ENCODE measurements around the gene SCARF1.
A peak's percentile ranks its signal among the peaks of the same experiment; 100 is the strongest.

The SCARF1 gene

DNA sequence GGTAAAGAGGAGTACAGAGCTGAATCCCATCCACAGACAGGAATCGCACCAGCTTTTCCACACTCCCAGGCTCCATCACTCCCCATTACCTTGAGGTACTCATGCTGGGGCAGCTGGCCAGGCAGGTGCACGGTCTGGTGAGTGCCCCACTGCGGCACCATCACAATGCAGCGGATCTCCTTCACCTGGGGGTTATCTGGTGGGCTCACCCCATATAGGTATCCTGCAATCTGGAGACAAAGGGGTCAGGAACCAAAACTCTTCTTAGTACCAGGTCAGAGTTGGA is 6.0 kb upstream of the SCARF1 start:
- TF ChIP-seq, protein P1, sequence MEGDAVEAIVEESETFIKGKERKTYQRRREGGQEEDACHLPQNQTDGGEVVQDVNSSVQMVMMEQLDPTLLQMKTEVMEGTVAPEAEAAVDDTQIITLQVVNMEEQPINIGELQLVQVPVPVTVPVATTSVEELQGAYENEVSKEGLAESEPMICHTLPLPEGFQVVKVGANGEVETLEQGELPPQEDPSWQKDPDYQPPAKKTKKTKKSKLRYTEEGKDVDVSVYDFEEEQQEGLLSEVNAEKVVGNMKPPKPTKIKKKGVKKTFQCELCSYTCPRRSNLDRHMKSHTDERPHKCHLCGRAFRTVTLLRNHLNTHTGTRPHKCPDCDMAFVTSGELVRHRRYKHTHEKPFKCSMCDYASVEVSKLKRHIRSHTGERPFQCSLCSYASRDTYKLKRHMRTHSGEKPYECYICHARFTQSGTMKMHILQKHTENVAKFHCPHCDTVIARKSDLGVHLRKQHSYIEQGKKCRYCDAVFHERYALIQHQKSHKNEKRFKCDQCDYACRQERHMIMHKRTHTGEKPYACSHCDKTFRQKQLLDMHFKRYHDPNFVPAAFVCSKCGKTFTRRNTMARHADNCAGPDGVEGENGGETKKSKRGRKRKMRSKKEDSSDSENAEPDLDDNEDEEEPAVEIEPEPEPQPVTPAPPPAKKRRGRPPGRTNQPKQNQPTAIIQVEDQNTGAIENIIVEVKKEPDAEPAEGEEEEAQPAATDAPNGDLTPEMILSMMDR (IDR thresholded peaks at IDR 0.05; ENCODE audit: low read length, missing control alignments), result no peak
- H3K4me3 ChIP-seq (replicated peaks; ENCODE audit: low read depth, low read length), result no peak overlapping the region
- no peak for DNase-seq (ENCODE audit: low read depth)

DNA sequence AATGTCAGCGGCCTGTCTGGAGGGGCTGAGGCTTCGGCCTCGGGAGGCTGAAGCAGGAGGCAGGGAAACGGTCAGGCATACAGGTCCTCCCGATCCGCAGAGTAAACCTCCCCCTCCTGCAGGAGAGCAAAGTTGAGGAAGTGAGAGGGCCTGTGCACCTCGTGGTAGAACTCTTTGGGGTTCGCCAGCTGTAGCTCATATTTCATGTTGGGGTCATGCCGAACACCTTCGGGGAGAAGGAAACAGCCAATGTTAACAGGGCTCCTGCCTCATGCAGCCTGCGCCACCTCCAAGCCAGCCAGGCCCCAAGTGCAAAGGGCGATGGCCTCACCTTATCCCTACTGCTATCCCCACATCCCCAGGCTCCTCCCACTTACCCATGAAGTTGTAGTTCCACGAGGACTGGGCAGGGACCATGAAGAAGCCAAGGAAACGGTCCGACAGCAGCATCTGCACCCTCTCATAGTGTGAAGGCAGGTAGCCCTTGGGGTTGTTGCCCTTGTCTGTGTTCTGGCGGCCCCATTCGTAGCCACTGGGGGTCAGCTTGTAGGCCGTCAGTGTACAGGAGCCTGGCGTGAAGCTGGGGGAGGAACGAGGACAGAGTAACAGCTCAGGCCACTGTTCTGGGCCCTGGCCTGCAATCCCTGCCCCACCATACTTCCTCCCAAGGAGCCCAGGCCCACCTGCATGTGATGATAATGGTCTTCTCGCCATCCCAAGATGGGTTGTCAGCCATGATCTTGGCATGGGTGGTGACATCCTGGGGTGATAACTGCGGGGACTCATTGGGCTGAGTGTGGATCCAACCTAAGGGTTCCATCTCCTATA is 5.4 kb upstream of the SCARF1 start:
- no peak for DNase-seq (ENCODE audit: low read depth)
- no peak overlapping the region for H3K4me3 ChIP-seq (replicated peaks; ENCODE audit: low read depth, low read length)
- TF ChIP-seq, protein P1 (IDR thresholded peaks at IDR 0.05; ENCODE audit: low read length, missing control alignments), result no peak

DNA sequence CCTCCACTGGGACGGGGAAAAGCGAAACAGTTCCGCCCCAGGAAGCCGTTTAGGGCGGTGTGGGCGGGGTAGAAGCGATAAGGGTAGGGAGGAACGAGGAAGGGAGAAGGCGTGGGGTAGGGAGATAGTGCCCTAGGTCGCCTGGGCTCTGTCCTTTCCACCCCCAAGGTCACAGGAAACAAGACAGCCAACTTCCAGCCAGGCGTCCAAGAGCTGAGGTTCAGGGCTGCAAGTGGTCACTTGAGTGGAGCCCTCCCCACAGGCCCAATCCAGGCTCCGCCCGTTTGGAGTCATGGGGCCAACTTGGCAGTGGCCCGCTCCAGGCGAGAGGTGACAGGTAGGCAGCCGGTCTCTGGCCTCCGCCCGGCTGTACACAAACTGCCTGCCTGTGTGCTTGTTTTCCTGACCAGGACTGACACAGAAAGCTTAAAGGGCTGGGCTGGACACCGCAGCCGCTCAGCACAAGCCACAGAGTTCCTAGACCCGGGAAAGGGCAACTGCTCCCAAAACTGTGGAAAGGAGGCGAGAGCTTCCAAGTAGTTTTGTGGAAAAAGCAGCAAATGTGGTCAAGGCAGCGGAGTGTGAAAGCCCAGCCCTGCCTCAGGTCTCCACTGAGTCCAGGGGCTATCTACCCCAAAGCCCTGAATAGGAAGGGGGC is 4.4 kb upstream of the SCARF1 start, which contains the start of gene RILP:
Gene RILP (minus strand): TSS at position 23 of the 658 bp plus-strand sequence. CDS start 62 bp downstream, outside the sequence.
- DNase-seq (ENCODE audit: low read depth), result peak; percentile 29
- TF ChIP-seq, protein P1 (IDR thresholded peaks at IDR 0.05; ENCODE audit: low read length, missing control alignments), result no peak
- H3K4me3 ChIP-seq (replicated peaks; ENCODE audit: low read depth, low read length), result peak within 1 kb of the TSS; percentile 57

GRCh38 chr17:1648963-1649843 is 3.7 kb upstream of the SCARF1 start:
- peak overlapping the region; percentile 57 for H3K4me3 ChIP-seq (replicated peaks; ENCODE audit: low read depth, low read length)
- DNase-seq (ENCODE audit: low read depth), result peak; percentile 98
- TF ChIP-seq, protein P1 (IDR thresholded peaks at IDR 0.05; ENCODE audit: low read length, missing control alignments), result peak; percentile 63

DNA sequence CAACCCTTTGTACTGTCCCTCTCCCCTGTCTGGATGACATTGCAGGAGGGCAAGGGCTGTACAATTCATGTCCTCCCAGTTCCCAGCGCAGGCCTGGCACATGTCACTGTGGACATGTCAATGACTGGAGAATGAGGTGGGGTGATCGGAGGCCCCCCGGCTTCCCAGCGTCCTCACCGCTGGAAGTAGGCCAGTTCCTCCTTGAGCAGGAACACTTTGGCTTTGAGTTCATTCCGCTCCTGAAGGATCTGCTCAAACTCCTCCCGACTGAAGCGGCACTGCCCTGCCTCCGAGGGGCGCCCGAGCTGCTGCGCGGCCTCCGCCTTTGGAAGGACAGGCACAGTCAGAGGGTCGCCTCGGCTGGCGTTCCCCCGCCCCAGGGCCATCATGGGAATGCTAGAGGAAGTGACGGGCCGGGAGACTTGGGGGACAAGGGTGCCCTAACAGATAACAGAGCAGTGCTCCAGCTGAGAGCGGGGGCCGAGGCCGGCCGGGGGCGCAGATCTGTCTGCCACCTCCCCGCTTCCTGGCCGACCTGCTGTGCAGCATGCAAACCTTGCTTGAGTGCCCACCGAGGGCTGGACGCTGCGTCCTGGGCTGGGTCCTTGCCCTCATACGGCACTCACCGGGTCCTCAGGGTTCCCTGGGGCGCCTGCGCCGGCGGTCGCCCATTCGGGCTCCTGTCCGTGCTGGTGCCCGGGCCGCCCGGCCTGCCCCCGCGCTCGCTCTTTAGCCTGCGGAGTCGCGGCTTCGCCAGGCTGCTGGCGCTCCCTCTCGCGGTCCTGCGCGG is 2.8 kb upstream of the SCARF1 start:
- DNase-seq (ENCODE audit: low read depth), result peak; percentile 25
- TF ChIP-seq, protein P1 (IDR thresholded peaks at IDR 0.05; ENCODE audit: low read length, missing control alignments), result peak; percentile 12
- H3K4me3 ChIP-seq (replicated peaks; ENCODE audit: low read depth, low read length), result peak overlapping the region; percentile 51

- no peak overlapping the region for H3K4me3 ChIP-seq (replicated peaks; ENCODE audit: low read depth, low read length)
- DNase-seq (ENCODE audit: low read depth), result no peak
- TF ChIP-seq, protein P1 (IDR thresholded peaks at IDR 0.05; ENCODE audit: low read length, missing control alignments), result no peak
Measured at GRCh38 chr17:1647802-1648171, 2.3 kb upstream of the SCARF1 start.
